Ishikawa (cell line): ENCODE results near the gene CORO1C.
A peak's percentile ranks its signal among the peaks of the same experiment; 100 is the strongest.

Experiments
- CEBPB ChIP-seq: IDR thresholded peaks from 2 replicates; pipeline ENCODE4 v1.6.1; 2012
- CREB1 ChIP-seq: IDR thresholded peaks from 2 replicates; pipeline ENCODE4 v1.6.1; 2012; ENCODE audit warnings: low read depth
- EGR1 ChIP-seq: IDR thresholded peaks from 2 replicates; pipeline ENCODE4 v1.6.1; 2012
- EP300 ChIP-seq: IDR thresholded peaks from 2 replicates; pipeline ENCODE4 v1.6.1; 2012; ENCODE audit warnings: borderline replicate concordance
- FOXM1 ChIP-seq: IDR thresholded peaks from 2 replicates; pipeline ENCODE4 v1.6.1; 2012; ENCODE audit warnings: low read depth, borderline replicate concordance
- MAX ChIP-seq: IDR thresholded peaks from 2 replicates; pipeline ENCODE4 v1.6.1; 2012
- NFIC ChIP-seq: IDR thresholded peaks from 2 replicates; pipeline ENCODE4 v1.6.1; 2012
- RAD21 ChIP-seq: IDR thresholded peaks from 2 replicates; pipeline ENCODE4 v1.6.1; 2012; ENCODE audit warnings: low read depth
- REST ChIP-seq: IDR thresholded peaks from 2 replicates; pipeline ENCODE4 v1.6.1; 2012; ENCODE audit warnings: low read depth, mild to moderate bottlenecking
- TAF1 ChIP-seq: IDR thresholded peaks from 2 replicates; pipeline ENCODE4 v1.6.1; 2012; ENCODE audit warnings: low read depth, mild to moderate bottlenecking
- TCF12 ChIP-seq: IDR thresholded peaks from 2 replicates; pipeline ENCODE4 v1.6.1; 2012; ENCODE audit warnings: low read depth
- TEAD4 ChIP-seq: IDR thresholded peaks from 2 replicates; pipeline ENCODE4 v1.6.1; 2012
- USF1 ChIP-seq: IDR thresholded peaks from 2 replicates; pipeline ENCODE4 v1.6.1; 2012
- YY1 ChIP-seq: IDR thresholded peaks from 2 replicates; pipeline ENCODE4 v1.6.1; 2012; ENCODE audit warnings: low read depth
- ZBTB7A ChIP-seq: IDR thresholded peaks from 2 replicates; pipeline ENCODE4 v1.6.1; 2012; ENCODE audit warnings: low read depth

Gene CORO1C

GRCh38 chr12:108732489-108733229 lies 1.3 kb upstream of the CORO1C start:
- no peak for TF ChIP-seq NFIC
- no peak for TF ChIP-seq ZBTB7A
- no peak for TF ChIP-seq CEBPB
- no peak for TF ChIP-seq YY1

GRCh38 chr12:108731866-108732461 lies 646 bp upstream of the CORO1C start:
- TF ChIP-seq EP300 (peak; percentile 28; the same call in 1 of the 2 replicates), REST (no peak), FOXM1 (no peak), TCF12 (peak; percentile 58), TEAD4 (peak; percentile 67), TAF1 (no peak; the same call in 1 of the 2 replicates), RAD21 (no peak), CREB1 (no peak), ZBTB7A (no peak; the same call in 1 of the 2 replicates), EGR1 (peak; percentile 57; the same call in 1 of the 2 replicates), YY1 (peak; percentile 55; the same call in 1 of the 2 replicates), CEBPB (no peak), USF1 (no peak)

- no peak for TF ChIP-seq FOXM1
- no peak for TF ChIP-seq TAF1
- TF ChIP-seq ZBTB7A: peak; percentile 21; the same call in 1 of the 2 replicates
- TF ChIP-seq REST: no peak
- peak; percentile 60 for TF ChIP-seq MAX
- TF ChIP-seq EGR1: 0 out of 2 replicates have a peak, but pooled peaks have one; percentile 10
- TF ChIP-seq CEBPB: no peak
- 0 out of 2 replicates have a peak, but pooled peaks have one; percentile 37 for TF ChIP-seq TCF12
- no peak for TF ChIP-seq TEAD4
- TF ChIP-seq NFIC: no peak
- 0 out of 2 replicates have a peak, but pooled peaks have one; percentile 3 for TF ChIP-seq EP300
- peak; percentile 34; the same call in 1 of the 2 replicates for TF ChIP-seq USF1
Observed at GRCh38 chr12:108730365-108731104, 783 bp downstream of the CORO1C start.

GRCh38 chr12:108729612-108730364 lies 1.5 kb downstream of the CORO1C start:
- TF ChIP-seq TEAD4 (no peak), EGR1 (no peak), ZBTB7A (no peak), CEBPB (no peak), FOXM1 (no peak), USF1 (no peak), REST (no peak), CREB1 (no peak)
